CD4-positive, CD25-positive, alpha-beta regulatory T cell (primary cell): Measurements from ENCODE around the gene PRR15. TPM values are rescaled to one million over a fixed set of nuclear protein-coding genes. Genes with fewer than 3 reads are reported as not detected.
A peak's percentile ranks its signal among the peaks of the same experiment; 100 is the strongest.

ENCODE experiments used
- ATAC-seq, 2 donors: fragments of 150-1000 bp; cut with Tn5 transposase; one replicate each; pipeline ENCODE4 v1.10.0; 2021; ENCODE audit warnings: low read depth in 2 of 2, moderate number of reproducible peaks in 2 of 2, moderate library complexity in 1 of 2
- DNase-seq, 3 donors: peaks; one replicate each; pipeline versions ENCODE4 v3.0.0 to v3.0.0-alpha.2; 2012 to 2022; ENCODE audit warnings: mixed read lengths in 1 of 3
- H3K27ac ChIP-seq: one replicate; pipeline ENCODE4 v1.7.0; 2013; ENCODE audit warnings: mild to moderate bottlenecking, low read length; ENCODE audit not compliant: insufficient read depth, poor library complexity, severe bottlenecking
- H3K27me3 ChIP-seq: one replicate; pipeline ENCODE4 v1.7.0; 2013; ENCODE audit warnings: low read length; ENCODE audit not compliant: control insufficient read depth, insufficient read depth
- H3K36me3 ChIP-seq: one replicate; pipeline ENCODE4 v1.7.0; 2013; ENCODE audit warnings: mild to moderate bottlenecking, low read length, moderate library complexity; ENCODE audit not compliant: control insufficient read depth, insufficient read depth
- H3K4me1 ChIP-seq: 2 replicates; pipeline ENCODE4 v1.7.0; 2013; ENCODE audit warnings: mild to moderate bottlenecking, low read length; ENCODE audit not compliant: insufficient read depth, control insufficient read depth, poor library complexity, severe bottlenecking
- H3K4me3 ChIP-seq: one replicate; pipeline ENCODE4 v1.7.0; 2013; ENCODE audit warnings: low read depth, mild to moderate bottlenecking, low read length, moderate library complexity
- H3K9me3 ChIP-seq, 2 experiments: 1 replicate in 1 of 2; 2 replicates in 1 of 2; pipeline ENCODE4 v1.7.0; 2013; ENCODE audit warnings: low read length in 2 of 2, mild to moderate bottlenecking in 1 of 2, moderate library complexity in 1 of 2; ENCODE audit not compliant: control insufficient read depth in 2 of 2
- H3K27ac Mint-ChIP-seq, 3 donors: one replicate each; pipeline ENCODE4 v1.8.0; 2020 to 2022; ENCODE audit warnings: mild to moderate bottlenecking in 3 of 3, mixed read lengths in 3 of 3, moderate library complexity in 2 of 3
- H3K27me3 Mint-ChIP-seq: one replicate; pipeline ENCODE4 v1.8.0; 2022; ENCODE audit warnings: mild to moderate bottlenecking, mixed read lengths
- H3K36me3 Mint-ChIP-seq: one replicate; pipeline ENCODE4 v1.8.0; 2020; ENCODE audit warnings: mixed read lengths
- H3K4me1 Mint-ChIP-seq, 4 donors: one replicate each; pipeline ENCODE4 v1.8.0; 2020 to 2022; ENCODE audit warnings: mixed read lengths in 4 of 4, mild to moderate bottlenecking in 1 of 4
- H3K4me3 Mint-ChIP-seq, 4 donors: one replicate each; pipeline ENCODE4 v1.8.0; 2020 to 2022; ENCODE audit warnings: mild to moderate bottlenecking in 4 of 4, mixed read lengths in 4 of 4, moderate library complexity in 3 of 4
- H3K9me3 Mint-ChIP-seq, 7 donors: one replicate each; pipeline ENCODE4 v1.8.0; 2020 to 2022; ENCODE audit warnings: mixed read lengths in 7 of 7, mild to moderate bottlenecking in 3 of 7, moderate library complexity in 2 of 7
- polyA plus RNA-seq, 4 donors: library from polyadenylated mRNA; unstranded; fragments of 300-500 nt; fragmentation: Illumina TruSeq; gene quantifications; one replicate each; pipeline ENCODE4 v1.2.3, GENCODE V29; 2021
- total RNA-seq: library from RNA; stranded (reverse); gene quantifications from one replicate; pipeline ENCODE4 v1.2.3, GENCODE V29; 2022

PRR15 gene
- total and polyA plus RNA-seq, 5 donors from 2014 or later = not detected

DNA sequence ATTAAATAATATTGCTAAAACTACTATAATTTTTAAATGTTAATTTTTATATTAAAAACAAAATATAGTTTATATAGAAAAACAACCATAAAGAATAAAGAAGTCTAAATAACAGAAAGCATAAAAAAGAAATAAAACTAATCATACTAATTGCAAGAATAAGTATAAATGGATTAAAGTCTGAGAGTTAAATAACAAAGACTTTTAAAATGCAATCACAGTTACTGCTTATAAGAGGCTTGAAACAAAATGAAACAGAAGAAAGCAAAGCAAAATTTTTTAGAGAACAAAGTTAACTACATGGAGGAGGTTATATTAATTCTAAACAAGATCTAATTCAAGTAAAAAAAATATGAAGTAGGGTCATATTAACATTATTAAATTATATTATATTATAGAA is 41.1 kb downstream of the PRR15 start:
- Mint-ChIP-seq H3K9me3 (peaks cover 0 to 5% (median 3%) of the 10 kb centered on the region in 7 donors), H3K27ac (no peak overlapping the region), H3K27me3 (peaks cover 5% of the 10 kb centered on the region), H3K36me3 (no peaks in the 10 kb centered on the region), H3K4me3 (no peak overlapping the region), H3K4me1 (no peaks in the 10 kb centered on the region)
- peaks cover 0 to 2% of the 10 kb centered on the region in 2 experiments for H3K9me3 ChIP-seq
- H3K36me3 ChIP-seq = no peaks in the 10 kb centered on the region
- no peaks in the 10 kb centered on the region for H3K27me3 ChIP-seq
- H3K4me3 ChIP-seq = no peak overlapping the region
- H3K27ac ChIP-seq = no peak overlapping the region
- no peaks in the 10 kb centered on the region for H3K4me1 ChIP-seq
- no peak for ATAC-seq
- DNase-seq = no peak

DNA sequence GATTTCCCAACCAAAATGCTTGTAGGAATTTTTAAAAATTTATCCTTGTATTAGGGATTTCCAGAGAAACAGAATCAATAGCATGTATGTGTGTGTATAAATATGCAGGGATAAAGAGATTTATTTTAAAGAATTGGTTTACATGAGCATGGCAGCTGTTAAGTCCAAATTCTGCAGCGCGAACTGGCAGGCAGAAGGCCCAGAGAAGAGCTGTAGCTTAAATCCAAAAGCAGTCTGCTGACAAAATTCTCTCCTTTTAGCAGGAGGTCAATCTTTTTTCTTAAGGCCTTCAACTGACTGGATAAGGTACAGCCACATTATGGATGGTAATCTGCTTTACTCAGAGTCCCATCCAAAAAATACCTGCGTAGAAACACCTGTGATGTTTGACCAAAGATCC is 42.0 kb downstream of the PRR15 start:
- H3K9me3 Mint-ChIP-seq = peaks cover 0 to 7% (median 3%) of the 10 kb centered on the region in 7 donors
- H3K27ac Mint-ChIP-seq = no peak overlapping the region
- H3K4me3 ChIP-seq = no peak overlapping the region
- H3K4me1 Mint-ChIP-seq = no peaks in the 10 kb centered on the region
- H3K27me3 ChIP-seq = no peaks in the 10 kb centered on the region
- H3K4me1 ChIP-seq = no peaks in the 10 kb centered on the region
- H3K36me3 ChIP-seq = no peaks in the 10 kb centered on the region
- no peak overlapping the region for H3K27ac ChIP-seq
- H3K9me3 ChIP-seq = peaks cover 0 to 2% of the 10 kb centered on the region in 2 experiments
- DNase-seq = no peak
- H3K36me3 Mint-ChIP-seq = no peaks in the 10 kb centered on the region
- H3K27me3 Mint-ChIP-seq = peaks cover 5% of the 10 kb centered on the region
- no peak for ATAC-seq
- no peak overlapping the region for H3K4me3 Mint-ChIP-seq

DNA sequence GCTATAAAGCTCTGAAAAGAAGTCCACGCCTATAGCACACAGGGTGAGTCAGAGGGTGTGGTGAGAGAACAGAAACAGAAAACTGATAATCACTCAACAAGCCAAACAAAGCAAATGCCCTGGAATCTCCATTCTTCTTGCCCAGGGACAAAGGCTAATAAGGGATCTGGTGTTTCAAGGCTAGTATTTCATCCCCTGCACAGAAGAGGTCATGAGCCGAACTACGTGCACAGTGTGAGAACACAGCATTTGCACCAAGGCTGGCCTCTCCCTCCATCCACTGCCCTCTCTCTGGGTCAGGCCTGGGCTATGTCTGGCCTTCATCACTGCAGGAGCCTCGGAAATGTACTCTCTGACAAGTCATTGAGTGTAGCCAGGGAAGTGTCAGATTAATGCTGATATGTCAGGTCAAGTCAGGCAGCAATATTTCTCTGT is 42.7 kb downstream of the PRR15 start:
- H3K36me3 ChIP-seq = no peaks in the 10 kb centered on the region

DNA sequence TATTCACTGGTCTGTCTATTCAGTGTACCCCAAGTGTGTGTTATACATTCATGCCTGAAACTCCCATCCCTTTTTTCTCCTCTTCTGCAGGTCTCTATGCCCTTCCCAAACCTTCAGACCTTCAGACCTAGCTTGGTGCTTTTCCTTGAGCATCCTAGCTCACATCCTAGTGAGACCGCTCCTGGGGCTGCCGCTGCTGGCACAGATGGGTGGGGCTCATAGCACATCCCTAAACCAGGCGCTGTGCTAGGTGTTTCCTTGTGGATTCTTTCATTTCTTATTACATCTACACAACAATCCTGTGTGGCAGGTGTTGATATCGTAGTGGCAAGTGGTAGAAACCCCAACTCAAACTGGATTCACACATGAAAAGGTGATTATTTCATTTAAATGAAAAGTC is 43.2 kb downstream of the PRR15 start:
- ATAC-seq = no peak
- H3K9me3 Mint-ChIP-seq = peaks cover 0 to 5% (median 3%) of the 10 kb centered on the region in 7 donors
- no peaks in the 10 kb centered on the region for H3K36me3 ChIP-seq
- peaks cover 0 to 2% of the 10 kb centered on the region in 2 experiments for H3K9me3 ChIP-seq
- H3K27me3 ChIP-seq = no peaks in the 10 kb centered on the region
- no peak overlapping the region for H3K4me3 Mint-ChIP-seq
- no peaks in the 10 kb centered on the region for H3K36me3 Mint-ChIP-seq
- H3K4me3 ChIP-seq = no peak overlapping the region
- no peak overlapping the region for H3K27ac ChIP-seq
- H3K4me1 ChIP-seq = no peaks in the 10 kb centered on the region
- no peaks in the 10 kb centered on the region for H3K4me1 Mint-ChIP-seq
- no peak overlapping the region for H3K27ac Mint-ChIP-seq
- peaks cover 5% of the 10 kb centered on the region for H3K27me3 Mint-ChIP-seq
- no peak for DNase-seq

More for the DNA sequence above, 42.7 kb downstream of the PRR15 start:
- Histone ChIP-seq H3K9me3 (peaks cover 0 to 2% of the 10 kb centered on the region in 2 experiments), H3K27ac (no peak overlapping the region), H3K4me1 (no peaks in the 10 kb centered on the region), H3K4me3 (no peak overlapping the region), H3K27me3 (no peaks in the 10 kb centered on the region)
- H3K27ac Mint-ChIP-seq = no peak overlapping the region
- H3K4me1 Mint-ChIP-seq = no peaks in the 10 kb centered on the region
- ATAC-seq = no peak
- DNase-seq = no peak
- peaks cover 0 to 5% (median 3%) of the 10 kb centered on the region in 7 donors for H3K9me3 Mint-ChIP-seq
- peaks cover 5% of the 10 kb centered on the region for H3K27me3 Mint-ChIP-seq
- no peaks in the 10 kb centered on the region for H3K36me3 Mint-ChIP-seq
- no peak overlapping the region for H3K4me3 Mint-ChIP-seq

DNA sequence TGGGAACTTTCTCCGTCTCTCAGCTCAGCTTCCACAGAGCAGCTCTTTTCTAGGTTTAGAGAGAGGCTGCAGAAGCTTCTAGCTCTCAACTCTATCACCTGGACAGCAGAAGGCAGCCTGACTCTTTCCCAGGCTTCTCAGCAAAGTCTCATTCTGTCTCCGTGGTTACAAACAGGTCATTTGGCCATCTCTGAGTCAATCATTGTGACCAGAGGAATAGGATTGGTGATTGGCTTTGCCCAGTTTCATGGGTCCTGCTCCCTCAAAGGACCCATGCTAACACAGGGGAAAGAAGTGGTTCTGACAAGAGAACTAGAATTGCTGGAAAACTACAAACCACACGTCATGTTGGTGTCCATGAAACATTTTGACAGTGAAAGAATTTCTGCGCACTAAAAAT is 43.6 kb downstream of the PRR15 start:
- no peak for ATAC-seq
- H3K4me3 Mint-ChIP-seq = no peak overlapping the region
- H3K9me3 ChIP-seq = peaks cover 0 to 2% of the 10 kb centered on the region in 2 experiments
- H3K9me3 Mint-ChIP-seq = peaks cover 0 to 5% (median 3%) of the 10 kb centered on the region in 7 donors
- no peaks in the 10 kb centered on the region for H3K36me3 ChIP-seq
- H3K27ac Mint-ChIP-seq = no peak overlapping the region
- peaks cover 5% of the 10 kb centered on the region for H3K27me3 Mint-ChIP-seq
- no peak overlapping the region for H3K4me3 ChIP-seq
- no peak for DNase-seq
- no peaks in the 10 kb centered on the region for H3K4me1 Mint-ChIP-seq
- no peaks in the 10 kb centered on the region for H3K4me1 ChIP-seq
- H3K27ac ChIP-seq = no peak overlapping the region
- no peaks in the 10 kb centered on the region for H3K27me3 ChIP-seq
- H3K36me3 Mint-ChIP-seq = no peaks in the 10 kb centered on the region

DNA sequence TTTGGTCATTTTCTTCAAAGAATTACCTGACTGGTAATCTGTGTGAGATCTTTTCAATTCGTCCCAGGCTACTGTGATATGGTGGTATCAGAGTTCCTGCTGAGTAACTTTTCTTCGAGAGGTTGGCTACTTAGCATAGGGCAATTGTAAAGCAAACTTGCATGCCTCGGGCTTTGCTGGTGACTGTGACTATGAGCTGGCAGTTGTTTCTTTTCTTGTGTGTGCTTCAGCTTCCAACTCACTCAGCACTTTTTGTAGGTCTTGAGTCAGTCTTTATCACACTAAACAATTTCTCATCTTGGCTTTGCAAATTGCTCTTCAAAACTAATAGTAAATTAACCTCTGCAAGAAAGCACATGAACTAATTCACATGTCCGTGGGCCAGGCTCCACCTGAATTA is 44.3 kb downstream of the PRR15 start:
- DNase-seq (no peak), ATAC-seq (no peak)
- no peaks in the 10 kb centered on the region for H3K27me3 ChIP-seq
- no peaks in the 10 kb centered on the region for H3K4me1 Mint-ChIP-seq
- H3K4me3 Mint-ChIP-seq = no peak overlapping the region
- H3K4me1 ChIP-seq = no peaks in the 10 kb centered on the region
- no peak overlapping the region for H3K27ac ChIP-seq
- peaks cover 2% of the 10 kb centered on the region for H3K27me3 Mint-ChIP-seq
- H3K36me3 Mint-ChIP-seq = no peaks in the 10 kb centered on the region
- H3K4me3 ChIP-seq = no peak overlapping the region
- H3K9me3 ChIP-seq = peaks cover 0 to 2% of the 10 kb centered on the region in 2 experiments
- H3K36me3 ChIP-seq = no peaks in the 10 kb centered on the region
- H3K9me3 Mint-ChIP-seq = peaks cover 0 to 5% (median 3%) of the 10 kb centered on the region in 7 donors
- H3K27ac Mint-ChIP-seq = no peak overlapping the region

DNA sequence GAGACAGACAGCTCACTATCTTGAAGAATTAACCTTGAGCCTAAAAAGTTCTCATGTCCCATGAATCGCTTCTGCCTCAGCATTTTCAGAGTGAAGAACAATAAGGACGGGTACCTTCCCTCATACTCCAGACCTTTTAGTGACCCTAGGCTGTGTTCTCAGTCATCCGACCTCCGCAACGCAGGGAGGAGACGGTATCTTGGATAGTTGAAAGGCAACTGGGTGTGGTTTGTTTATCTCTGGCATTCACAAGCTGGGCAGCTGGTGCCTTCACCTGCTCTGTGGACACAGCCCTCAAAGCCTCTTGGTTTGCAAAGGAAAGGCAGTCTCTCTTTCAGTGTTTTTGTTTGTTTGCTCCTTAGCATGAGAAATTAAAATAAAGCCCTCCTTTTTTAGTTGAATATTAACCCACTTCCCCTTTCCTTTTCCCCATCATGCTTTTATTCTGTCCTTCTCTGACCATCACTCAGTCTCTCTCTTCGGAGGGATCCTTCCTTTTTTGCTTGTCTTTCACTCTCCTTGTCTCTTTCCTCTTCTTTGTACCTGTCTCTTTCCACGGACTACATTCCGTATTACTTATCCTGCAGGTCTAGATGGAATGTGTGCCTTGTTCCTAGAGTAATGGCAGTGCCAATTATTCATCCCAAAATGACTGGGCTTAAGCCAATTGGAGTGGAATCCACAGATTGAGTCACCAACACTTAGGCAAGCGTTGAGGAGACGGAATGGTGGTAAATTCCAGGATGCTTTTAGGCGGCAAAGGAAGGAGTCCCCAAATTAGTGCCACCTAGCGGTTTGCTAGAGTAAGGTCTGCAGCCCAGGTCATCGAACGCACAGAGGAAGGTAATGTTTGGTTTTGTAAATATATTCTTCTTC is 45.8 kb downstream of the PRR15 start:
- H3K4me1 Mint-ChIP-seq = no peaks in the 10 kb centered on the region
- H3K36me3 ChIP-seq = no peaks in the 10 kb centered on the region
- H3K4me3 ChIP-seq = no peak overlapping the region
- H3K4me3 Mint-ChIP-seq = no peak overlapping the region
- H3K27me3 Mint-ChIP-seq = no peaks in the 10 kb centered on the region
- H3K36me3 Mint-ChIP-seq = no peaks in the 10 kb centered on the region
- H3K27ac Mint-ChIP-seq = peak overlapping the region in 1 of 3 donors; percentile 74
- no peak overlapping the region for H3K27ac ChIP-seq
- DNase-seq = no peak
- no peak for ATAC-seq
- H3K9me3 ChIP-seq = peaks cover 0 to under 1% of the 10 kb centered on the region in 2 experiments
- H3K9me3 Mint-ChIP-seq = peaks cover 0 to 3% (median under 1%) of the 10 kb centered on the region in 7 donors
- no peaks in the 10 kb centered on the region for H3K4me1 ChIP-seq
- no peaks in the 10 kb centered on the region for H3K27me3 ChIP-seq

DNA sequence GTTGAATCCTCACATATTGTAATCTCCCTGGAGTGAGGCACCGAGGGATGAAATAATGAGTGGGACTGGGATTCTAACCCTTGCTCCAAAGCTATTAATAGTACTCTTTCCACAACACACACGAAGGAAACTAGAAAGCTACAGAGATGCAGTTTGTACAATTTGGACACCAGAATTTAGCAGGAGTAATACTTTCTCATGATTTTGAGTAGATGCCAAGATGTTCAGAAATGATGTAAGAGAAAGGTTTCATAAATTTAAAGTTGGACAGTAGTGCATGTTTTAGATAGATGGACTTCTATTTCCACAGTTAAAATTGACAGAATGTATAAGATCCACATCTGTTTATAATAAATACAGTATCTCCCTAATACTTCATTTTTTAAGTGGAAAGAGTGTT is 46.5 kb downstream of the PRR15 start:
- Mint-ChIP-seq H3K36me3 (no peaks in the 10 kb centered on the region), H3K27ac (no peak overlapping the region), H3K9me3 (peaks cover 0 to 3% (median 0%) of the 10 kb centered on the region in 7 donors), H3K4me3 (no peak overlapping the region), H3K27me3 (no peaks in the 10 kb centered on the region), H3K4me1 (no peaks in the 10 kb centered on the region)
- Histone ChIP-seq H3K27me3 (no peaks in the 10 kb centered on the region), H3K9me3 (no peaks in the 10 kb centered on the region), H3K36me3 (no peaks in the 10 kb centered on the region), H3K27ac (no peak overlapping the region), H3K4me3 (no peak overlapping the region), H3K4me1 (no peaks in the 10 kb centered on the region)
- ATAC-seq = no peak
- DNase-seq = no peak
